HG03565 (cell line): ENCODE measurements around the gene TTC17.
"Not testable (repeated sequence)": the region's sequence is repeated elsewhere in the genome, so short reads cannot be mapped to it uniquely, and the experiment has no call there.

Source experiments
- ATAC-seq: cut with Tn5 transposase; IDR thresholded peaks from one replicate; pipeline ENCODE4 v1.9.1; 2021; ENCODE audit warnings: mild to moderate bottlenecking, moderate library complexity; ENCODE audit not compliant: unreplicated experiment

The TTC17 gene

GRCh38 chr11:43358801-43359421 lies at the start of gene TTC17:
Gene TTC17, plus strand, starts transcription at chr11:43358920. Its CDS starts 35 bp downstream, at chr11:43358955.
- ATAC-seq = peak; percentile 89

- ATAC-seq = peak; percentile 96
These were observed 46.7 kb upstream of the TTC17 start, which contains the start of gene API5 for GRCh38 chr11:43311791-43312607. Gene API5, plus strand, starts transcription at chr11:43311996. Its CDS starts 132 bp downstream, at chr11:43312128.

GRCh38 chr11:43315966-43316365 lies 42.8 kb upstream of the TTC17 start:
- no peak for ATAC-seq

GRCh38 chr11:43316451-43316850 lies 42.3 kb upstream of the TTC17 start:
- ATAC-seq = peak; percentile 23

- ATAC-seq = no peak
These were observed 30.7 kb upstream of the TTC17 start for GRCh38 chr11:43327987-43328386.

GRCh38 chr11:43328482-43328881 lies 30.2 kb upstream of the TTC17 start:
- no peak for ATAC-seq

- ATAC-seq = no peak
These were observed 17.6 kb upstream of the TTC17 start for GRCh38 chr11:43341159-43341558.

GRCh38 chr11:43351426-43351825 lies 7.3 kb upstream of the TTC17 start:
- not testable (repeated sequence) for ATAC-seq

- ATAC-seq = no peak
These were observed 4.4 kb upstream of the TTC17 start for GRCh38 chr11:43354311-43354710.

GRCh38 chr11:43356336-43356735 lies 2.4 kb upstream of the TTC17 start:
- ATAC-seq = no peak

- ATAC-seq = no peak
These were observed 380 bp upstream of the TTC17 start for GRCh38 chr11:43358279-43358800.

GRCh38 chr11:43359422-43359818 lies 700 bp downstream of the TTC17 start:
- ATAC-seq = peak; percentile 37

GRCh38 chr11:43360361-43361032 lies 1.8 kb downstream of the TTC17 start:
- ATAC-seq = no peak

- no peak for ATAC-seq
These were observed 8.0 kb downstream of the TTC17 start for GRCh38 chr11:43366677-43367076.

- no peak for ATAC-seq
These were observed 8.9 kb downstream of the TTC17 start for GRCh38 chr11:43367382-43368178.

- no peak for ATAC-seq
These were observed 17.3 kb downstream of the TTC17 start for GRCh38 chr11:43376065-43376464.

- no peak for ATAC-seq
These were observed 17.9 kb downstream of the TTC17 start for GRCh38 chr11:43376594-43376993.

GRCh38 chr11:43377389-43377788 lies 18.7 kb downstream of the TTC17 start:
- ATAC-seq = no peak

GRCh38 chr11:43378897-43379296 lies 20.2 kb downstream of the TTC17 start:
- ATAC-seq = no peak

- ATAC-seq = no peak
These were observed 23.1 kb downstream of the TTC17 start for GRCh38 chr11:43381802-43382201.

GRCh38 chr11:43382614-43383013 lies 23.9 kb downstream of the TTC17 start:
- no peak for ATAC-seq
